Suprapubic skin (tissue), 4 donors: Measurements from ENCODE around the gene CDH5. TPM values are rescaled to one million over a fixed set of nuclear protein-coding genes. Genes with fewer than 3 reads are reported as not detected.

Experiments
- DNase-seq, 2 donors: peaks; one replicate each; pipeline ENCODE4 v3.0.0-alpha.2; 2019; ENCODE audit warnings: low spot score in 2 of 2
- H3K27ac ChIP-seq: fragments of 200-600 bp; sonication (generic); one replicate; pipeline ENCODE4 v1.5.1; 2019
- H3K27me3 ChIP-seq: fragments of 200-600 bp; sonication (generic); one replicate; pipeline ENCODE4 v1.5.1; 2019
- H3K36me3 ChIP-seq: fragments of 200-600 bp; sonication (generic); one replicate; pipeline ENCODE4 v1.5.1; 2019
- H3K4me1 ChIP-seq: fragments of 200-600 bp; sonication (generic); one replicate; pipeline ENCODE4 v1.5.1; 2019
- H3K4me3 ChIP-seq: fragments of 200-600 bp; sonication (generic); one replicate; pipeline ENCODE4 v1.5.1; 2019; ENCODE audit warnings: mild to moderate bottlenecking
- H3K9me3 ChIP-seq: fragments of 200-600 bp; sonication (generic); one replicate; pipeline ENCODE4 v1.5.1; 2019
- EP300 ChIP-seq: sonication (generic); formaldehyde crosslinking; IDR thresholded peaks from one replicate; pipeline ENCODE4 v1.6.1; 2017; ENCODE audit warnings: antibody characterized with exemption
- POLR2A ChIP-seq, 2 donors: fragments of 450-650 bp; IDR thresholded peaks; one replicate each; pipeline ENCODE4 v1.6.1; 2017; ENCODE audit warnings: antibody characterized with exemption in 2 of 2, mild to moderate bottlenecking in 2 of 2, moderate library complexity in 2 of 2
- POLR2AphosphoS5 ChIP-seq, 3 donors: sonication (generic); formaldehyde crosslinking; IDR thresholded peaks; one replicate each; pipeline ENCODE4 v1.6.1; 2017; ENCODE audit warnings: antibody characterized with exemption in 3 of 3
- WGBS: methylation state at CpG from one replicate; pipeline ENCODE4 v1.1.5; 2018; 5-methylcytosine and 5-hydroxymethylcytosine counted together
- total RNA-seq, 4 donors: library from RNA; depleted of rRNA; stranded (reverse); fragments of >200 nt; gene quantifications; one replicate each; pipeline ENCODE4 v1.1.0, GENCODE V29; 2016
- TF ChIP-seq, protein P1 (sequence below), 2 donors: fragments of 200-600 bp in 1 of 2; fragments of 450-650 bp in 1 of 2; sonication (generic) in 1 of 2; IDR thresholded peaks; one replicate each; pipeline ENCODE4 v1.5.1; 2016 to 2019; ENCODE audit warnings: antibody characterized with exemption in 2 of 2, mild to moderate bottlenecking in 1 of 2, moderate library complexity in 1 of 2

Gene CDH5
- total RNA-seq, 4 donors from 2014 or later, result 8.0 to 23.6 (median 14.4) TPM

DNA sequence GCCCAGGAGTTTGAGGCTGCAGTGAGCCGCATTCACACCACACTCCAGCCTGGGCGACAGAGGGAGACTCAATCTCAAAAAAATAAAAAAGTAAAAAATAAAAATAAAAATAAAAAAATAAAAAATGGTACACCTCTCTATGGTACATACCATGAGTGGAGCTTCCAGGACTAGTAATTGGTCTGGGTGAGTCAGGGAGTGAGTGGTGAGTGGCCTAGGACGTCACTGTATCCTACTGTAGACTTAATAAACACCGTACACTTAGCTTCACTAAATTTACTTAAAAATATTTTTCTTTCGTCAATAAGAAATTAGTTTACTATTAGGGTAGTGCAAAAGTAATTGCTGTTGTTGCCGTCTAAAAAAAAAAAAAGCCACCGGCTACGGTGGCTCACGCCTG lies 9.0 kb downstream of the CDH5 start:
- TF ChIP-seq POLR2AphosphoS5 (IDR thresholded peaks at IDR 0.05) (no peak), EP300 (no peak), POLR2A (IDR thresholded peaks at IDR 0.05) (no peak)
- TF ChIP-seq, protein P1, sequence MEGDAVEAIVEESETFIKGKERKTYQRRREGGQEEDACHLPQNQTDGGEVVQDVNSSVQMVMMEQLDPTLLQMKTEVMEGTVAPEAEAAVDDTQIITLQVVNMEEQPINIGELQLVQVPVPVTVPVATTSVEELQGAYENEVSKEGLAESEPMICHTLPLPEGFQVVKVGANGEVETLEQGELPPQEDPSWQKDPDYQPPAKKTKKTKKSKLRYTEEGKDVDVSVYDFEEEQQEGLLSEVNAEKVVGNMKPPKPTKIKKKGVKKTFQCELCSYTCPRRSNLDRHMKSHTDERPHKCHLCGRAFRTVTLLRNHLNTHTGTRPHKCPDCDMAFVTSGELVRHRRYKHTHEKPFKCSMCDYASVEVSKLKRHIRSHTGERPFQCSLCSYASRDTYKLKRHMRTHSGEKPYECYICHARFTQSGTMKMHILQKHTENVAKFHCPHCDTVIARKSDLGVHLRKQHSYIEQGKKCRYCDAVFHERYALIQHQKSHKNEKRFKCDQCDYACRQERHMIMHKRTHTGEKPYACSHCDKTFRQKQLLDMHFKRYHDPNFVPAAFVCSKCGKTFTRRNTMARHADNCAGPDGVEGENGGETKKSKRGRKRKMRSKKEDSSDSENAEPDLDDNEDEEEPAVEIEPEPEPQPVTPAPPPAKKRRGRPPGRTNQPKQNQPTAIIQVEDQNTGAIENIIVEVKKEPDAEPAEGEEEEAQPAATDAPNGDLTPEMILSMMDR (IDR thresholded peaks at IDR 0.05), result no peak
- Histone ChIP-seq H3K36me3 (no peaks in the 10 kb centered on the region), H3K27ac (no peak overlapping the region), H3K4me3 (no peak overlapping the region), H3K9me3 (no peaks in the 10 kb centered on the region), H3K4me1 (no peaks in the 10 kb centered on the region), H3K27me3 (no peaks in the 10 kb centered on the region)
- DNase-seq, result no peak
- WGBS, result 87% methylated on average over 9 of the region's 9 CpGs

DNA sequence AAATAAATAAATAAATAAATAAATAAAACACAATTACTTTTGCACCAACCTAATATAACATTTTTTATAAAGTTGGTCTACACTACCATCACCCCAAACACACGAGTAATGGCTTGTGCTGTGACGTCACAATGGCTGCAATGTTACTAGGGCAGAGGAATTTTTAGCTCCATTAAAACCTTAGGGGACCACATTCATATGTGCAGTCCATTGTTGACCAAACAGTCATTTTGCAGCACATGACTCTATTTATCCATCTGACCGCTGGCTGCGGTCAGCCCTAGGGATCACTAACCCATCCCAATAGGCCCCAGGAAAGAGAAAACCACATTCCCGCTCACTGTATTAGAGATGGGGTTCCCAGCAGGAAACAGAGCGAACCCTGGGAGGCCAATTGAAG lies 9.6 kb downstream of the CDH5 start:
- no peaks in the 10 kb centered on the region for H3K9me3 ChIP-seq
- no peak for DNase-seq
- no peak for TF ChIP-seq EP300
- no peak for TF ChIP-seq POLR2A (IDR thresholded peaks at IDR 0.05)
- no peak for TF ChIP-seq POLR2AphosphoS5 (IDR thresholded peaks at IDR 0.05)
- TF ChIP-seq, protein P1 (IDR thresholded peaks at IDR 0.05), result no peak
- 94% methylated on average over 6 of the region's 6 CpGs for WGBS
- H3K36me3 ChIP-seq, result no peaks in the 10 kb centered on the region
- H3K27ac ChIP-seq, result no peak overlapping the region
- no peak overlapping the region for H3K4me3 ChIP-seq
- H3K27me3 ChIP-seq, result no peaks in the 10 kb centered on the region
- no peaks in the 10 kb centered on the region for H3K4me1 ChIP-seq

DNA sequence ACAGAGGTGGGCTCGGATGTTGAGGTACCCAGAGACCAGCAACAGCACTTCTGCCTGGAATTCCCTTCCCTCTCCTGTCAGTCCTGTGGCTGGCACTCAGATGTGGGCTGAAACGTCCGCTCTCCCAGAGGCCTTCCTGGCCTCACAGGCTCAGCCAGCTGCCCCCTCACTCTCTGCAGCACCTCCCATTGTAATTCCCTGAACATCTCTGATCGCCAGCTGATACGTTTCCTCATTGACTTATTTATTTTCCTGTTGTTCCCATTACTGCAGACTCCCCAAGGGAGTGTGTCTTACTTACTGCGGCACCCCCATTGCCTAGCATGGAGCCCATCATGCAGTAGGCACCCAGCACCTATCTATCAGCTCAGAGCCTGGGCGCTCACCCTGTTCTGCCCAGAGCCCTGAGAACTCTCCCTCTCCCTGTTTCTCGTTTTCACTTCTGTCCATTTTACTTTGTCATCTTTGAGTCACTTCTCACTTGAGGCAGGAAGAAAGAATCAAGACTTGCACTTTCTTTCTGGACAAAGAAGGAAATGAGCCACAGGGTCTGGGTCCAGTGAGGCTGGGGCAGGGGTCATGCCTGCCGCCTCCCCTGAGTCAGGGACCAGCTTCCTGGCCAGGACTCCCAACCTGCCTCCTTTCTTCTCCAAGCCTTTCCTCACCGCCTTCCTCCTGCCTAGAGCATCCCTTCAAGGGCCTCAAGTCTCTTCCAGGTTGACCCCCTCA lies 10.2 kb downstream of the CDH5 start:
- WGBS, result 87% methylated on average over 9 of the region's 10 CpGs
- Histone ChIP-seq H3K27me3 (no peaks in the 10 kb centered on the region), H3K9me3 (no peaks in the 10 kb centered on the region), H3K4me1 (no peaks in the 10 kb centered on the region), H3K27ac (no peak overlapping the region), H3K36me3 (no peaks in the 10 kb centered on the region), H3K4me3 (no peak overlapping the region)
- no peak for DNase-seq
- TF ChIP-seq EP300 (no peak), POLR2AphosphoS5 (IDR thresholded peaks at IDR 0.05) (no peak), POLR2A (IDR thresholded peaks at IDR 0.05) (no peak)
- TF ChIP-seq, protein P1 (IDR thresholded peaks at IDR 0.05), result no peak

DNA sequence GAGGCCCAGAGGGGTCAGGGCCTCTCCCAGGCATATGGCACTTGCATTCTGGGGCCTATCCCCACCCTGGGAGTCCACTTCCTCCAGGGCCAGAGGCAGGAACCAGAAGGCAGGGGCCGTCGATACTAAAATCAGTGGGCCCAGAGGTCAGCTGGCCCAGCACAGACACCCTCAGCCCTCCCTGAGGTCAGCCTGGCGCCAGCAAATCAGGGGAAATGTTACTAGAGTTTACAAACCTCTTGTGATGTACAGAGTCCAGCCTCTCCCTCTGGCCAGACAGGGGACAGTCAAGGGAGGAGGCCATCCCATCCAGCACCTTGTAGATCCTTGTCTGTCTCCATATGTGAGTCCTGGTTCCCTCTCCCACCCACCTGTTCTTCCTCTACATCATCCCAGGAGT lies 10.8 kb downstream of the CDH5 start:
- 100% methylated on average over 2 of the region's 3 CpGs for WGBS
- no peak for DNase-seq
- Histone ChIP-seq H3K36me3 (no peaks in the 10 kb centered on the region), H3K27me3 (no peaks in the 10 kb centered on the region), H3K27ac (no peak overlapping the region), H3K9me3 (no peaks in the 10 kb centered on the region), H3K4me1 (no peaks in the 10 kb centered on the region), H3K4me3 (no peak overlapping the region)
- TF ChIP-seq EP300 (no peak), POLR2AphosphoS5 (IDR thresholded peaks at IDR 0.05) (no peak), POLR2A (IDR thresholded peaks at IDR 0.05) (no peak)
- TF ChIP-seq, protein P1 (IDR thresholded peaks at IDR 0.05), result no peak

DNA sequence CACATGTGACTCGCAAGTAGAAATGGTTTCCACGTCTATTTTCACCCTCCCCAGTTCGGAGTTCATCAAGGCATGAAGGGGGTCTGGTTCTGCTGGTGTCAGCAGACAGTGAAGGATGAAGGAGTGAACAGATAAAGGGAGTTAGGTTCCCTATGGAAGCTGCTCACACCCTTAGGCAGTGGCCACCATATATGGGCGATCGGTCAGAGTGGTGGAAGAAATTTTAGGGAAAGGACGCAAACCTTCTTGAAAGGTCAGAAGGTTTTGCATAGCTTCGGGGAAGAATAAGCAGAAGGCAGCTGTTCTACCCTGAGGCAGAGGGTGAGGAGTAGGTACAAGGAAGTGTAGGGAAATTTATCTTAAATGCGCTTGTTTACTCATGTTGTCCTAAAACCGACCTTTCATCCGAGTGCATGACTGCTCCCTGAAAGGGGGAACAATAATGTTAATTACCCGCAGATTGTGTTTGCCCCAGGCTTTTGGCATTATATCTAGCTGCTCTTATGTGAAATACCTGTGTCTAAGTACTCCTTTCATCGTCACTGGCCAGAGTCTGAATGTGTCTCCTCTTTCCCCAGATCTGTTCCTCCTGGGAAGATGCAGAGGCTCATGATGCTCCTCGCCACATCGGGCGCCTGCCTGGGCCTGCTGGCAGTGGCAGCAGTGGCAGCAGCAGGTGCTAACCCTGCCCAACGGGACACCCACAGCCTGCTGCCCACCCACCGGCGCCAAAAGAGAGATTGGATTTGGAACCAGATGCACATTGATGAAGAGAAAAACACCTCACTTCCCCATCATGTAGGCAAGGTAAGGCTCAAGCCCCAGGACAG lies 12.5 kb downstream of the CDH5 start:
- TF ChIP-seq POLR2A (IDR thresholded peaks at IDR 0.05), result no peak
- TF ChIP-seq EP300, result no peak
- 52% methylated on average over 18 of the region's 18 CpGs for WGBS
- Histone ChIP-seq H3K27me3 (no peaks in the 10 kb centered on the region), H3K27ac (no peak overlapping the region), H3K36me3 (no peaks in the 10 kb centered on the region), H3K4me1 (peaks cover 8% of the 10 kb centered on the region), H3K4me3 (no peak overlapping the region), H3K9me3 (no peaks in the 10 kb centered on the region)
- no peak for DNase-seq
